ENCODE data around the gene GAS2L2. TPM values are rescaled to one million over a fixed set of nuclear protein-coding genes. Genes with fewer than 3 reads are reported as not detected.
A peak's percentile ranks its signal among the peaks of the same experiment; 100 is the strongest.

The GAS2L2 gene
- total RNA-seq, 1 donor from 2014 or later: 0.07 TPM

DNA sequence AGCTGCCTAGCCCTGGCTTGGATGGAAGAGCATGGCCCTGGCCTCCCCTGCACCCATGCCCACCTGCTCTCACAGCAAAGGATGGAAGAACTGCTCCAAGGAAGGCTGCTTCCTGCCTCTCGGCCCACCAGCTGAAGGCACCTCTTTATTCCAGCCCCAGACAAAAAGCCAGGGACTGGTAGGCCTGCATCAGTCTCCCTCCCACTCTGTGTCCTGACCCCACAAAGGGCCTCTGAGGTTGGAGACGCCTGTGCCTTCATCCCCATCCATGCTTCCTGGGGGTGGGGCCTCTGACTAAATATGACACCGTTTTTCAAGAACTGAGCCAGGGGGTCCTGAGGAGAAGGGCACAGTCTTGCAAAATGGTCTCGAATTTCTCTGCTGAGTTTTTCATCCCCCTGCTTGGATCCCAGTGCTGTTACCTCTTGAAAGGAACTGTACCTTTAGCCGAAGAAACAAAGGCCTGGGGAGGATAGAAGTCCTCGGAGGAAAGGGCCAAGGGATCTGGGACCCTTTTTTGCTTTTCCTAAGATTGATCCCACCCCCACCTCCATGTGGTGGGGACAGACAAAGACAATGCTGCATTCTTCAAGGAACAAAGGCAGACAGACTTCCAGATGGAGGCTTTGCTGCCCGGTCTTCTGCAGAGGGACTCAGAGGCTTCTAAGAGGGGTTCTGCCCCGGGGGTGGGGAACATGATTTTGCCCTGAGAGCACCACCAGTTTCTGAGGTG lies 12.9 kb upstream of the GAS2L2 start:
- Histone ChIP-seq H3K27me3 (ENCODE audit: insufficient read depth, low read length) (peaks cover 5% of the 10 kb centered on the region), H3K4me3 (ENCODE audit: insufficient read depth, low read depth, low read length) (no peak overlapping the region), H3K9ac (ENCODE audit: low read length) (no peak overlapping the region), H4K20me1 (ENCODE audit: insufficient read depth, low read length) (no peaks in the 10 kb centered on the region), H3K27ac (ENCODE audit: low read depth, low read length) (no peak overlapping the region), H3K4me1 (ENCODE audit: insufficient read depth, low read length) (peaks cover 8% of the 10 kb centered on the region), H3K36me3 (ENCODE audit: insufficient read depth, low read length) (no peaks in the 10 kb centered on the region), H3K79me2 (ENCODE audit: insufficient read depth, low read length) (no peaks in the 10 kb centered on the region), H2AFZ (ENCODE audit: low read depth, low read length) (no peak overlapping the region), H3K9me3 (ENCODE audit: insufficient read depth, low read depth, low read length) (no peaks in the 10 kb centered on the region), H3K4me2 (ENCODE audit: low read length) (no peak overlapping the region)
- H3K27ac Mint-ChIP-seq (ENCODE audit: unreplicated experiment): no peak overlapping the region
- TF ChIP-seq EZH2 (IDR thresholded peaks at IDR 0.05; ENCODE audit: insufficient read depth, low read length): no peak
- TF ChIP-seq, protein P1, sequence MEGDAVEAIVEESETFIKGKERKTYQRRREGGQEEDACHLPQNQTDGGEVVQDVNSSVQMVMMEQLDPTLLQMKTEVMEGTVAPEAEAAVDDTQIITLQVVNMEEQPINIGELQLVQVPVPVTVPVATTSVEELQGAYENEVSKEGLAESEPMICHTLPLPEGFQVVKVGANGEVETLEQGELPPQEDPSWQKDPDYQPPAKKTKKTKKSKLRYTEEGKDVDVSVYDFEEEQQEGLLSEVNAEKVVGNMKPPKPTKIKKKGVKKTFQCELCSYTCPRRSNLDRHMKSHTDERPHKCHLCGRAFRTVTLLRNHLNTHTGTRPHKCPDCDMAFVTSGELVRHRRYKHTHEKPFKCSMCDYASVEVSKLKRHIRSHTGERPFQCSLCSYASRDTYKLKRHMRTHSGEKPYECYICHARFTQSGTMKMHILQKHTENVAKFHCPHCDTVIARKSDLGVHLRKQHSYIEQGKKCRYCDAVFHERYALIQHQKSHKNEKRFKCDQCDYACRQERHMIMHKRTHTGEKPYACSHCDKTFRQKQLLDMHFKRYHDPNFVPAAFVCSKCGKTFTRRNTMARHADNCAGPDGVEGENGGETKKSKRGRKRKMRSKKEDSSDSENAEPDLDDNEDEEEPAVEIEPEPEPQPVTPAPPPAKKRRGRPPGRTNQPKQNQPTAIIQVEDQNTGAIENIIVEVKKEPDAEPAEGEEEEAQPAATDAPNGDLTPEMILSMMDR (IDR thresholded peaks at IDR 0.05; ENCODE audit: insufficient read depth, low read depth, low read length): no peak
- peaks cover 20% of the 10 kb centered on the region for H3K27me3 Mint-ChIP-seq (ENCODE audit: low read depth, unreplicated experiment)
- no peaks in the 10 kb centered on the region for H3K36me3 Mint-ChIP-seq (ENCODE audit: low read depth, unreplicated experiment)
- DNase-seq (ENCODE audit: low read depth): no peak
- peaks cover 15% of the 10 kb centered on the region for H3K4me1 Mint-ChIP-seq (ENCODE audit: low read depth, unreplicated experiment)
- FAIRE-seq: no peak
- peaks cover 3% of the 10 kb centered on the region for H3K9me3 Mint-ChIP-seq (ENCODE audit: unreplicated experiment)
- H3K4me3 Mint-ChIP-seq (ENCODE audit: unreplicated experiment): no peak overlapping the region

DNA sequence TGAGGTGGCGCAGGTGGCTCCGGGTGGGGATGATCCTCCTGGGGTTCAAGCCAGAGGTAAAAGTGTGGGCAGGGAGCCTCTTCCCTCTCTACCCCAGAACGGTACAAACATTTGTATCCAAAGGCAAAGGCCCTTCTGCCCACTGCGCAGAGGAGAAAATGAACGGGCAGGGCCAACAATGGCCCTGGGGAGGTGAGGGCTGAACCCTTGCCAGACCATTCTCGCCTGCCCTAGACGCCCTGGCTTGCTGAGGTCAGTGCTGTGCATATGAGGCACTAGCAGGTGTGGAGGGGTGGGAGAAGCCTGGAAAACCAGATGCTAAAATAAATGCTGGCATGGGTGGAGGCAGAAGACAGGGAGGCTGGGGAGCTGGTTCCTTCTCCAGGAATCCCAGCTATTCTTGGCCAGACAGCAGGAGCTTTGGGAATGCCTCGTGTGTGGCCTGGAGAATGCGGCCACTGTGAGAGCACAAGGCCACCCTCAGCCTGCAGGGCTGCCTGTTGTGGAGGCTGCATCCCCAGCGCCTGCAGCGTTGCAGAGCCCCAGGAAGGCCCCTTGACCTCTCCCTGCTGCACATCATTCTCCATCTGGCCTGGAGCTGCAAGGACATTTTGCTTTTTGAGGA lies 12.2 kb upstream of the GAS2L2 start:
- peaks cover 3% of the 10 kb centered on the region for H3K9me3 Mint-ChIP-seq (ENCODE audit: unreplicated experiment)
- Histone ChIP-seq H3K4me2 (ENCODE audit: low read length) (no peak overlapping the region), H3K4me3 (ENCODE audit: insufficient read depth, low read depth, low read length) (no peak overlapping the region), H3K27me3 (ENCODE audit: insufficient read depth, low read length) (peaks cover 9% of the 10 kb centered on the region), H3K36me3 (ENCODE audit: insufficient read depth, low read length) (no peaks in the 10 kb centered on the region), H3K4me1 (ENCODE audit: insufficient read depth, low read length) (peaks cover 8% of the 10 kb centered on the region), H3K9me3 (ENCODE audit: insufficient read depth, low read depth, low read length) (no peaks in the 10 kb centered on the region), H3K27ac (ENCODE audit: low read depth, low read length) (no peak overlapping the region), H3K79me2 (ENCODE audit: insufficient read depth, low read length) (no peaks in the 10 kb centered on the region), H2AFZ (ENCODE audit: low read depth, low read length) (no peak overlapping the region), H4K20me1 (ENCODE audit: insufficient read depth, low read length) (no peaks in the 10 kb centered on the region), H3K9ac (ENCODE audit: low read length) (no peak overlapping the region)
- peaks cover 17% of the 10 kb centered on the region for H3K27me3 Mint-ChIP-seq (ENCODE audit: low read depth, unreplicated experiment)
- H3K4me3 Mint-ChIP-seq (ENCODE audit: unreplicated experiment): peak overlapping the region; percentile 85
- H3K27ac Mint-ChIP-seq (ENCODE audit: unreplicated experiment): peak overlapping the region; percentile 89
- no peak for FAIRE-seq
- no peaks in the 10 kb centered on the region for H3K36me3 Mint-ChIP-seq (ENCODE audit: low read depth, unreplicated experiment)
- peaks cover 15% of the 10 kb centered on the region for H3K4me1 Mint-ChIP-seq (ENCODE audit: low read depth, unreplicated experiment)
- DNase-seq (ENCODE audit: low read depth): no peak
- TF ChIP-seq, protein P1 (IDR thresholded peaks at IDR 0.05; ENCODE audit: insufficient read depth, low read depth, low read length): no peak
- no peak for TF ChIP-seq EZH2 (IDR thresholded peaks at IDR 0.05; ENCODE audit: insufficient read depth, low read length)

Data from astrocyte (in vitro differentiated cells and primary cell).